Measurements from ENCODE around the gene GALNT8.
"Not testable (repeated sequence)": the region's sequence is repeated elsewhere in the genome, so short reads cannot be mapped to it uniquely, and the experiment has no call there.

GALNT8 gene

DNA sequence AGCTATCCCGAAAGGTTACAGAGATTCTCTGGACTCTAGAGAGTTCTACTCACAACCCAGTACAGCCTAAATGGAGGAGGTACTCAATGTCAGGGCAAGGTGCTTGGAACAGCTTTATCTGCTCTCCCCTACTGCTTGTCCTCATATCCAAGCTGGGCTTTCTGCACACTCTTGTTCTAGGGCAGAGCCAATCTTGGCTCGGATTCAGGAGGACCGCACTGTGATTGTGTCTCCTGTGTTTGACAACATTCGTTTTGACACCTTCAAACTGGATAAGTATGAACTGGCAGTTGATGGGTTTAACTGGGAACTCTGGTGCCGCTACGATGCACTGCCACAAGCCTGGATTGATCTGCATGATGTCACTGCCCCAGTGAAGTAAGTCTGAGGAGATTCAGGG, 25.0 kb downstream of the GALNT8 start:
- DNase-seq = no peak

- not testable (repeated sequence) for DNase-seq
Measured at GRCh38 chr12:4751654-4752053, 31.5 kb downstream of the GALNT8 start.

- DNase-seq = no peak
Measured at GRCh38 chr12:4762773-4763172, 42.6 kb downstream of the GALNT8 start.

GRCh38 chr12:4763549-4763948, 43.3 kb downstream of the GALNT8 start:
- no peak for DNase-seq

- no peak for DNase-seq
Measured at GRCh38 chr12:4766445-4766844, 46.2 kb downstream of the GALNT8 start.

DNA sequence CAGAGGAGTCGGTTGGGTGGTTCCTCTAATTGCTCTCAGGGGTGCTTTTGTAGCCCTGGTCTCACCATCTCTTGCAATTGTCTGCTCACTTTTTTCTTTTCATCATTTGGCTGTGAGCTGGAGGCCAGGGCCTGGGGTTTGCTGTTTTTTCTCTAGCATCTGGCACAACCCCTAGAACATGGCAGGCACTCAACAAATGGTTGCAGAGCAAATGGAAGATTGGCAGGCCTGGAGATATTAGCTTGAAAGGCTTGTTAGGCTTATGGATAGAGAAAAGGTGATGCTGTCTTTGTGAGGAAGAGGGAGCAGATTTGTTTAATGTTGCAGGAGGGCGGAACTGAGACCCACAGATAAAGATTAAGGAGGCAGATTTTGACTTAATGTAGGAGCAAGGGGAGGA, 47.0 kb downstream of the GALNT8 start:
- DNase-seq = no peak

DNA sequence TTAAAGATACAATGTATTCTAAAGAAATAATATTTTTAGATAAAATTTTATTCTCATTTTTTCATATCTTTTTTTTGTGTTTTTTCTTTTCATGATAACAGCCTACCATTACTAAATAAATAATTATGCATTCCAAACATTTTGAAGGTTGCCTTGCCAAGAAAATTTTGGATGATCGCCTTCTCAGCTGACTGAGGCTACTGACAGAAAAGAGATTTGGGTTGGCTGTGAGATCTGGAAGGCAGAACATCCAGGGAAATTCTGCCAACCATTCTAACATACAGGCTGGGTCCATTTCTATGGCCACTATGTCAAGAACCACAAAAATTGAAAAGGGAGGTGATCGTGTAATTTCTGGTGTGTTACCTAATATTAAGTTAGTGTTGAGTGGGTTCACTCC, 48.1 kb downstream of the GALNT8 start:
- DNase-seq = no peak

- no peak for DNase-seq
Measured at GRCh38 chr12:4769073-4769472, 48.9 kb downstream of the GALNT8 start.

GRCh38 chr12:4771172-4771959, 51.2 kb downstream of the GALNT8 start:
- DNase-seq = no peak

- no peak for DNase-seq
Measured at GRCh38 chr12:4771960-4772566, 51.9 kb downstream of the GALNT8 start.

DNA sequence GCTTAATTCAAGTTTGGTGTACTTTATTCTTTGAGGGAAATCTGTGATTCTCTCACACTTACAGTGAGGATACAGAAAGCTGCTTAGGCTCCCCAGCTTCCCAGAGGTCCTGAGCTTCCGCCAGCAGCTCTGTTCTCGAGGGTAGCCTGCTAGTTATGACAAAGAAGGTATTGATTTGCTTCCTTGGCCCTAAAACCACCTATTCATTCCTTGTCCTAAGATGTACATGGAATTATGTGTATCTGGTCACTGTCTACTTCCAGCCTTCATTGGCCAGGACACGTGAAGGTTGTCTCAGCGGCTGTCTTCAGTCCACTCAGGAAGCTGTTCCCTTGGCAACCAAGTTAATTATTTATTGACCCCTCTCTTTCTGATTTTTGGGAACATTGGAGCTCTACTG, 55.7 kb downstream of the GALNT8 start:
- no peak for DNase-seq

- no peak for DNase-seq
Measured at GRCh38 chr12:4779749-4780148, 59.5 kb downstream of the GALNT8 start.

- no peak for DNase-seq
Measured at GRCh38 chr12:4780641-4781611, 60.7 kb downstream of the GALNT8 start.

GRCh38 chr12:4784404-4785054, 64.3 kb downstream of the GALNT8 start:
- DNase-seq = no peak

DNA sequence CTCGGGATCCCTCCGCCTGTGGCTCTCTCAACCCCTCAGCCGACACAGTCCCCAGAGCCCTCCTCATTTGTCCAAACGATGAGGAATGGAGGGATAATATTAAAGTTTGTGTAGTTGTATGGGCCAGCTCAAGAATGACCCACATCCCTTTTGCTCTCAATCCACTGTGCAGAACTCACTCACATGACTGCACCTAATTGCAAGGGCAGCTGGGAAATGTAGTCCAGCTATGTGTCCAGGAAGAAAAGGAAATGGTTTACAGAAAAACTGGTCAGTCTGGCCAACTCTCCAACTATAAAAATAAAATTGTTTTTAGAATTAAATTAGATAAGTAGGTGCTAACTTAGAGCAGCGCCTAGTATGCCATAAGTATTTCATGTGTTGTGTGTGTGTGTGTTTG, 66.6 kb downstream of the GALNT8 start:
- DNase-seq = no peak

DNA sequence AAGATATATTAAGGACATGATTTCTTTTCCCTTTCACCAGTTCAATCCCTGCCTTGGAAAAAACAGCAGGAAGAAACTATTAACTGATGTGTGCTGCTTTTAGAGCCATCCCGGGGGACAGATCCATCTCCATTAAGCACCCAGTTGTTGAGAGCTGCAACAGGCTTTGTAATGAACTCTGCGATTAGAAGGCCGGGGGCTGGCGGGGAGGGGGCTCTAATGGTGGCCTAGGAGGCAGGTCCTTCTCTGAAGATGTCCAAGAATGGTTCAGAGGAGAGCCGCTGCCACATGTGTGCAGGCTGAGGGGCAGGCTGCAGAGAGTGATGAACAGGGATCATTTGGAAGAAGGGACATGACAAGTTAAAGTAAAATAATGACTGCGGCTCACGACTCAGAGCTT, 67.8 kb downstream of the GALNT8 start:
- no peak for DNase-seq

DNA sequence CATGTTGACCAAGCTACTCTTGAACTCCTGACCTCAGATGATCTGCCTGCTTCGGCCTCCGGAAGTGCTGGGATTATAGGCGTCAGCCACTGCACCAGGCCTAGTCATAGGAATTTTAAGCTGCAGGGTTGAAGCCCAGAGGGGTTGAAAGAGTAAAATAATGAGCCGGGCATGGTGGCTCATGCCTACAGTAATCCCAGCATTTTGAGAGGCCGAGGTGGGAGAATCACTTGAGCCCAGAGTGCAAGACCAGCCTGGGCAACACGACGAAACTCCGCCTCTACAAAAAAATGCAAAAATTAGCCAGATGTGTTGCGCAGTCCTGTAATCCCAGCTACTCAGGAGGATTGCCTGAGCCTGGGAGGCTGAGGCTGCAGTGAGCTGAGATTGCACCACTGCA, 69.6 kb downstream of the GALNT8 start:
- no peak for DNase-seq

GRCh38 chr12:4791497-4791896, 71.3 kb downstream of the GALNT8 start:
- no peak for DNase-seq

GRCh38 chr12:4794491-4794890, 74.3 kb downstream of the GALNT8 start:
- no peak for DNase-seq

DNA sequence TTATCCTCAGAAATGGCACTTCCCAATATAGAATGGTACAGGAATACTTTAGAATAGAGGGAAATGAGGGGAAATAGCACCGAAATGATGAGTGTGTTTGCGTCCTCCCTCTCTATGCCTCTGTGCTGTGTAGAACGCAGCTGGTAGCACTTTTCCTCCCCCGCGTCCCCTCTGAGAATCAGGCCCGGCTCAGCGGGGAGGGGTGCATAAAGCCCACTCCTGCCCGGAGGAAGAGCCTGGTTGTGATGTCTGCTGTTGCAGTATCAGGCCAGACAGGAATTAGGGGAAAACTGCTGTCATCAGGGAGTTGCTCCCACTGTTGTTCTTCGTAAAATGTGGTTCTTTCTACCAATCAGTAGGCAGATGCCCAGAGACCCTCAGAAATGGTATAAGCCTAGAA, 76.0 kb downstream of the GALNT8 start:
- DNase-seq = no peak

DNA sequence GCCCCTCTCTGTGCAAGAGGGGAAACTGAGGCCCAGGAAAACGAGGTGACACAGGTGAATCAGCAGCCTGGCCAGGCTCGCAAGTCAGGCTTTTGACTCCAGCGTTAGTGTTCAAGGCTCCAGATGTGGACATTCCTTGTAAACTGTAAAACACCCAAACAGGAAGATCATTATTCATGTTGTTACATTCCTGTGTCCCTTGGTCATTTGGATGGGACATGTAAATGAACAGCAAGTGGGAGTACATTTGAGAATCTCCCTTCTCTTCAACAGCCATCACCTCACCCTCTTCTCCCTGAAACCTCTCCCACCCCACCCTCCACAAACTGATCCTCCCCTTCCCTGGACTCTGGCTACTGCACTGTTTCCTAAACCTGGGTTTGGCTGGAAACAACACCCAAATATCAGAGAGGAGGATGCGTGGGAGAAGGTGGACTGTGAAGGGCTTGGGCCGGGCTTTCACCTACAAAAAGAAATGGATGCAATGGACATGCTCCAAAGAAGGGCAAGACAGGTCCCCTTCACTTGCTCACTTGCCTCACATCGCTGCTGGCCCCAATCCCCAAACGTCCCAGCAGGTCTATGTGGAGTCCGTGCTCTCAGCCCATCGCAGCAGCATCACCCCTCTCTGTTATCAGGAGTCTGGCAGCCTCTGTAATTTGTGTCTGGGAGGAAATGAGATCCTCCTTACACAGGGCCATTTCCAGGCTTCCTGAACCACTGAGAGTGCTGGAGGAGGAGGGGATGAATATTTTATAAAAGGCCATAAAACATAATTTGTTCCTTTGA, 76.7 kb downstream of the GALNT8 start:
- no peak for DNase-seq

DNA sequence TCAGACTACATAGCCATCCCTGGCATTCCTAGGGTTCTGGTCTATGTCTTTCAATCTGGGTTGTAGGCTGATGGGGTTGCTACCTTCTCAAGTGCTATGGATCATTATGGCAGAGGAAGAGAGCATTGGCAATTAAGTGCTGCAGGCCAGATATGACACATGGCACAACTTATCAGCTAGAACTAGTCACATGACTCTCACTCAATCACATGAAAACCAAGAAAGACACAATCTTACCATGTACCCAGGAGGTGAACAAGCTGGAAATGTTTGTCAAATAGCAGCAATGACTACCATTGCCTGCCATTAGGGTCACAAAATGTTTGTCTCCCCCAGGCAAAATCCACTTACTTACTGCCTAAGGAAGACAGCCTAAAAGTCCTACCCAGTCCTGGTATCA, 80.4 kb downstream of the GALNT8 start:
- no peak for DNase-seq
